GM18508 (cell line): ENCODE results near the gene KIF27.
"Not testable (repeated sequence)": the region's sequence is repeated elsewhere in the genome, so short reads cannot be mapped to it uniquely, and the experiment has no call there.

Experiments
- ATAC-seq: cut with Tn5 transposase; IDR thresholded peaks from one replicate; pipeline ENCODE4 v1.9.1; 2021; ENCODE audit warnings: moderate number of reproducible peaks; ENCODE audit not compliant: insufficient read depth, unreplicated experiment

The KIF27 gene

DNA sequence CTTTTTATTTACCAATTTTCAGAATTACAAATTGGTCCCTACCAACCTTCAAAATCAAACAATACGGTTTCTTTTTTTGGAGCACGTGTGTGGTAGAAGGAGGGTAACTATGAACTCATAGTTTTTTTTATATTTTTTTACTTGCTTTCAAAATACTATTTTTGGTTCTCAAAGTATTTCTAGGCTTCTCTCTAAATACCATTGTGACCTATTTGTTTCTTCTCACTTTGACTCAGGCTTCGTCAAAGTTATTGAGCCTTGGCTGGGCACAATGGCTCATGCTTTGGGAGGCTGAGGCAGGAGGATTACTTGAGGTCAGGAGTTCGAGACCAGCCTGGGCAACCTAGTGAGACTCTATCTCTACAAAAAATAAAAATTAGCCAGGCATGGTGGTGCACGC, 11.6 kb upstream of the KIF27 start:
- no peak for ATAC-seq

DNA sequence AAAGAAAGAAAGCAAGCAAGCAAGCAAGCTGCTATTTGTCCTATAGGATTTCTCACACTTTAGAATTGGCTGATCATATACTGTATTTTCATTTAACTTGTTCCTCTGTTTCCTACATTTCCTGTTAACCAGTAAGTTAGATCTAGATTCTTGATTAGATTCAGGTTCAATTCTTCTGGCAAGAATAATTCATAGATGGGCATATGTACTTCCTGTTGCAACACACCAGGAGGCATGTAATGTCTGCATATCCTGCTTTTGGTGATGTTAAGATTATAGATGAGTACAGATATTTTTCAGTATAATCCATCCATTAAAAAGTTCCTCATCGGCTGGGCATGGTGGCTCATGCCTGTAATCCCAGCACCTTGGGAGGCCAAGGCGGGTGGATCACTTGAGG, 10.8 kb upstream of the KIF27 start:
- no peak for ATAC-seq

DNA sequence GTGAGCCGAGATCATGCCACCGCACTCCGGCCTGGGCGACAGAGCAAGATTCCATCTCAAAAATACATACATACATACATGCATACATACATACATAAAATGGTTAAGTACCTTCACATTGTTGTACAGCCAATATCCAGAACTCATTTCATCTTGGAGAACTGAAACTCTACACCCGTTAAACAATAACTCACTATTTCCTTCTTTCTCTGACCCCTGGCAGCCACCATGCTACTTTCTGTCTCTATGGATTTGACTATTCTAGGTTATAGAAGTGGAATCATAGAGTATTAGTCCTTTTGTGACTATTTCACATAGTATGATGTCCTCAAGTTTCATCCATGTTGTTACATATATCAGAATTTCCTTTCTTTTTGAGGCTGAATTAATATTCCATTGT, 9.6 kb upstream of the KIF27 start:
- ATAC-seq: no peak

GRCh38 chr9:83927591-83927990, 6.4 kb upstream of the KIF27 start:
- no peak for ATAC-seq

- ATAC-seq: peak; percentile 5
Observed at GRCh38 chr9:83920469-83920926, 734 bp downstream of the KIF27 start.

DNA sequence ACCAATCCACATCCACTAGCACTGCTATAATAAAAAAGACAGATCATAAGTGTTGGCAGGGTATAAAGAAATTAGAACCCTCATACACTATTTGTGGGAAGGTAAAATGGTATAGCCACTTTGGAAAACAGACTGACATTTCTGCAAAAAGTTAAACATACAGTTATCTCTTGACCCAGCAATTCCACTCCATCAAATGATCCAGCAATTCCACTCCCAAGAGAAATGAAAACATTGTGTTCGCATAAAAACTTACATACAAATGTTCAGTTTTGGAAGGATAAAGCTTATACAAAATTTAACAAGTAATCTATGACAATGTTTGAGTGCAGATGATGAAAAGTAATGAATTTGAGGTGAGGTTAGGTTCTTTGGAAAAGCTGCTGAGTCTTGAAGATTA, 2.1 kb downstream of the KIF27 start:
- no peak for ATAC-seq

GRCh38 chr9:83912194-83912593, 9.0 kb downstream of the KIF27 start:
- ATAC-seq: peak; percentile 56

DNA sequence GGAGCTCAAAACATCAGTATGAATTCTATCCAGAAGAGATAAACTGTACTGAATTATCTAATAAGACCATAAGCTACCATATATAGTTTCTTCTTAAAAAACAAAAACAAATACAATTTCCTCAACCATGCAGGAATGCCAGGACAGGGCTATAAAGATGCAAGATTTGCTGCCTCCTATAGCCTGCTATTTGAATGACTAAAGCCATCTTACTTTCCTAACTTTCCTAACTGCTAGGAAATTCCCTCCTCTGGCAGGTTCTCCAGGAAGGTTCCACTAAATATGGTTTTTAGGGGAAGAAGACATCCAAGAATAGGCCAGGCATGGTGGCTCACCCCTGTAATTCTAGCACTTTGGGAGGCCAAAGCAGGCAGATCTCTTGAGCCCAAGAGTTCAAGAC, 15.1 kb downstream of the KIF27 start:
- no peak for ATAC-seq

GRCh38 chr9:83900615-83901014, 20.6 kb downstream of the KIF27 start:
- ATAC-seq: not testable (repeated sequence)

DNA sequence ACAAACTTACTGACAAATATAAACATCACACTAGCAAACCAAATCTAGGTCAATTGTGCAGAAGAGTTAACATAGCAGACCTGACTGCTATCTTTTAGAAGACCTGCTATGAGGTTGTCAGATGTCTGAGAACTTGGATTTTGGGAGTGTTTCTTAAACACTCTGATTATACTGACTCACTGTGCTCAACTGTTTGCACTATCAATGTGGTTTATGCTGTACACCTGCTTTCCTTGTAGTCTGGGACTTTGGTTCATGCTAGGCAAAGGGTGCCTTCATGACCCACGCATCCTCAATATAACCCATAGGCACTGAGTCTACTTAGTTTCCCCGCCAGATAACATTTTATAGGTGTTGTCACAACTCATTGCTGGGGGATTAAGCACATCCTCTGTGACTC, 26.9 kb downstream of the KIF27 start:
- ATAC-seq: not testable (repeated sequence)

- not testable (repeated sequence) for ATAC-seq
Observed at GRCh38 chr9:83886498-83886897, 34.7 kb downstream of the KIF27 start.

DNA sequence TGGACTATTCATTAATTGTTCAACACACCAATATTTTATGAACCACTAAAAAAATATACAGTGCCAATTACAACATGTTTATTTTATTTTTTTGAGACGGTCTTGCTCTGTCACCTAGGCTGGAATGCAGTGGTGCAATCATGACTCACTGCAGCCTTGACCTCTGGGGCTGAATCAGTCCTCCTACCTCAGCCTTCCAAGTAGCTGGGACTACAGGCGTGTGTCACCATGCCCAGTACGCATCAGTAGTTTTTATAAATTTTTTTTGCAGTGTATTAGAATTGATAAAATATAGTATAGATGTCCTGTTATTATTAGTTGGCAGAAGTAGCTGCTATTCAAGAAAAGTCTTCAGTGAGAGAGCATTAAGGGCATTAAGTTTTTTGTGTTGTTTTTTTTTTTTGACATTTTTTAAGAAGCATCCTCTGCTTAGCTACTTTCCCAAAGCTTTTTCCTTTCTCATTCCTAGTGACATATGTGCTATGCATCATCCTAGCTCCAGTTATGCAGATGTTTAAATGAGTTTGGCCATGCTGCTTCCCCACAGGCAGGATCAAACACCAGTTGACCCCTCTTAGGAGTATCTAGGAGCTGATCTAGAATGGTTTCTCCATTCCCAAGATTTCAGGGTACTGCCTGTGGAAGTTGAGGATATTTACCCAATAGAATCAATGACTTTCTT, 35.5 kb downstream of the KIF27 start:
- not testable (repeated sequence) for ATAC-seq

DNA sequence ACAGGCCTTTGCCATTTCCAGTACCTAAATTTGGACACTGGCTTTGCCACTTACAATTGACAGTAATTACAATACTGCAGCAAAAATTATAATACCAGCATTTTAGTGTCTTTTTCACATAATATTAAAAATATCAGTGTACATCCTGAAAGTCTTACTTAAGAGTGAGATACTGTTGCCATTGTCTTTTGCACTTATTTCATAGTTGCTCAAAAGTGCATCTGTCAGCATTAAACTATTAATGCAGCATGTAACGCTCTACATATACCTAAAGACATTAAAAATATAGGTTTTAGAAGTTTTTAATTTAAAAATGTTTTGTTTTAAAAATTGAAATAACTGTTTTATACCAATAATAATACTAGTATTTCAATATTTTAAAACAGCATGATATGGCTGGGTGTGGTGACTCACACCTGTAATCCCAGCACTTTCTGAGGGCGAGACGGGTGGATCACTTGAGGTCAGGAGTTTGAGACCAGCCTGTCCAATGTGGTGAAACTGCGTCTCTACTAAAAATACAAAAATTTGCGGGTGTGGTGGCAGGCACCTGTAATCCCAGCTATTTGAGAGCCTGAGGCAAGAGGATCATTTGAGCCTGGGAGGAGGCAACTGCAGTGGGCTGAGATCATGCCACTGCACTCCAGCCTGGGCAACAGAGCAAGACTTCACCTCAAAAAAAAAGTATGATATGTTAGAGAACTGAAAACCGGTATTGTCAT, 39.4 kb downstream of the KIF27 start:
- not testable (repeated sequence) for ATAC-seq

GRCh38 chr9:83875559-83875958, 45.7 kb downstream of the KIF27 start:
- not testable (repeated sequence) for ATAC-seq

DNA sequence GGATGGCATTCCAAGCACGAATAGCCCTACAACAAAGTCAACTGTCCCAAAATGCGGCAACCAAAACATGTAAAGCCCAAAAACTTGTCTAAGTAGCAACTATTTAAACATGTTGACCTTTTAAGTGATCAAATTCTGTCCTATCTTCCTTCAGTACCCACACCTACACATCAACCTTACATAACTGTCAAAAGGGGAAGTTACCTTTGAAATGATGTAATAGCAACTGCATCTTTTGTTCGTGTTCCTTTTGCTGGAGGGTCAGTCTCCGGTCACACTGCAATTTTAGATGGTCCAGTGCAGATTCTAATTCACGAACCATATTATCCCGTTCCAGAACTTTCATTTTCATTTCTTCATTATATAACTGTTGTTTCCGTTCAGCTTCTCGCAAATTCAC, 71.3 kb downstream of the KIF27 start:
- peak; percentile 68 for ATAC-seq

DNA sequence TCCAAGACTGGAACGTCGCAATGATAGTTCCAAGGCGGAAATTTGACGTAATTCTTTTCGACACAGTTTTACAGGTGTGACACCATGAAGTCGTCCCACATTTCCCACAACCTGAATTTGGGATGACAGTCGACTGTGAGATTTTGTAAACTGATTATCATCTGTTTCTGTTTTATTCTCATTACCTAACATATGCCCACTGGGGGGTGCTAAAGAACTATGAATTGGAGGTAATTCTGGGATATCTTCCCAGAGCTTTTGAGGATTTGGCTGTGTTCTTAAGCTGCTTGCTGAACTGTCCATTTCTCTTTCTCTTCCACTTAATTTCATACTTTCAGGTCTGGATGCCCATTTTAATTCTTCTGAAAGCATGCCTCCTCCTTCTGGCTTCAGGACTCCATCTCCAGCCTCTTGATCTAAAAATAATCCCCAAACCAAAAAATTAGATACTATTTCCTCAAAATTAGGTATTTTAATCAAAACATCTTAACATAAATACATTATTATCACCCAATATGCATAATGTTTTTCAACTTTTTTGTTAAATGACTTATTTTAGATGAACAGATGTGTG, 84.1 kb downstream of the KIF27 start:
- ATAC-seq: not testable (repeated sequence)

- not testable (repeated sequence) for ATAC-seq
Observed at GRCh38 chr9:83830426-83831071, 90.7 kb downstream of the KIF27 start.

DNA sequence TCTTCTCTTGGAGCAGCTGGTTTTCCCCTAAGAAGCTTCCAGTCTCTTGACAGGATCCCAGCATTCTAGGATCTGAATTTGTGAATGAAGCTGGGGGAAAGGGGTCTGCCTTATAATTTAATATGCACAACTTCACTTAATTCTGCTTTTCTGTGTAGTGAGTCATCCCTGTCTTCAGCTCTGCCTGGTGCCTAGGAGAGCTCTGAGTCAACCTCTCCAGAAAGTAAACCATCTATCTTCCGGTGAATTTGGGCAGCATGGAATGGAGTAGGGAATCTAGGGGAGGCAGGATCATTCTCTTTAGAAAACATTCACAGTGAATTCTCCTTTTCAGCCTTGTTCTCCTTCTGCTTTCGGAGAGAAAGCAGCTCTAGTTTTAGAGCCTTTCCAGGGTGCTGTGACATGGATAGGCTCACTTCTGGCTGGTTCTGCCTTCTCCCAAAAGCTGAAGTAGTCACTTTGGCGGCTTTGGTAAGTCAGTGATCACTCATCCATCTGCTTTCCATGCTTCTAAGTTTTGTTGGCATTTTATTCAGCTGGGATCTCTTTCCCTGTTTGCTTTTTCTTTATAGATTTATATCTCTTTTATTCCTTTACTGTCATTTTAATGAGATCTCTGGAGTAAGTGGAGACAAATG, 96.1 kb downstream of the KIF27 start:
- ATAC-seq: not testable (repeated sequence)

DNA sequence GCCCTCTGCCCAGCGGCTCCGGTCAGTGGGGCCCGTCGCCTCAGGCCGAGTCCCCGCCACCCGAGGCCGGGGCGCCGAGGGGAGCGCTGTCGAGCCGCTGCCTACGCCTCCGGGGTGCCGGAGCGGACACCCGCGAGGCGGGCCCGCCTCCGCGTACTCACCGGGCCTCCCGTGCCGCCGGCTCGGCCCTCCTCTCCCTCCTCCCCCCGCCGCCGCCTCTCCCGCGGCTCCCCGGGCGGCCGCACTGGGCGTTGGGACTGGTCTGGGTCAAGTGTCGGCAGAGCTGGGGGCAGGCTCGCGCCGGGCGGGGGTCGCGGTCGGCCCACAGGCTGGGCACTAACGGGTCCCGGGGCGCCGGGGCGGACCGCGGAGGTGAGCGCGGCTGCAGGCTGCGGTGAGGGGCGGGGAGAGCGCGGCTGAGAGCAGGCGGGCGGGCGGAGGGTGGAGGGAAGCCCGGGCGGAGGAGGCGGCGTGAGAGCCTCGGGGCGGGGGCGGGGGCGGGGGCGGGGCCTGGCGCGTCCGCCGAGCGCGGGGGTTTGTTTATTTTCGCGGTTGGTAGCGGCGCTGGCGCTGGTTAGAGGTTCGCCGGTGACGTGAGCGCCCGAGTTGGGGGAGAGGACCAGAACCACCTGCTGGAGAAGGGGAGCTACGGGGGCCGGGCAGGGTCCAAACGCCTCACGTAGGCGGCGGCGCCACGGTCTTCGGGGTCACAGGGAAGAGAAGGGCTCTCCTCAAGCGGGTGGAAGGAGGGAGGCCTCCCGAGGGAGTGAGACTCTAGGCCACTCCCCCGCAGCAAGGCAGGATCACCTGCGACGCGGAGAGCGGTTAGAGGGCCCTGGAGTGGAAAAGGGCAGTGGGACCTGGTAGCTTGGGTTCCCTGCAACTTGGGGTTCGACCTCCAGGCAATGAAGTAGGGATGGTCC, 103.6 kb downstream of the KIF27 start, which contains the start of gene GKAP1:
Gene GKAP1, minus strand, starts transcription at position 414 of the 923 bp plus-strand sequence. CDS start 11,252 bp downstream, outside the sequence.
- peak; percentile 50 for ATAC-seq
